ENCODE measurements around the gene USF1. TPM values are rescaled to one million over a fixed set of nuclear protein-coding genes. Genes with fewer than 3 reads are reported as not detected.

USF1 gene
- total RNA-seq = 10 to 100 TPM; 25.5 to 34.3 (median 28.1) TPM
- long read RNA-seq = 0 reads

GRCh38 chr1:161045736-161046604 is at the start of gene USF1:
Gene USF1 (minus strand): TSS chr1:161045977. CDS start chr1:161043275, 2,702 bp downstream.
- DNase-seq (peak; percentile 90 to 93 (median 93)), ATAC-seq (peak; percentile 91 to 92 (median 92))
- no peaks in the 10 kb centered on the region for H3K27me3 ChIP-seq
- peak within 1 kb of the TSS; percentile 83 to 94 (median 93) for H3K4me3 ChIP-seq
- WGBS (ENCODE audit: insufficient coverage, low coverage, low lambda C conversion rate, missing lambda C conversion rate) = under 1% methylated on average over 29 of the region's 29 CpGs
- peak within 1 kb of the TSS; percentile 91 to 96 (median 94) for H3K27ac ChIP-seq
- H3K9me3 ChIP-seq = no peaks in the 10 kb centered on the region
- H3K4me1 ChIP-seq = peaks cover 0 to 7% (median 4%) of the 10 kb centered on the region in 4 donors
- peak in 1 of 4 donors; percentile 2 for TF ChIP-seq CTCF (IDR thresholded peaks at IDR 0.05)
- peak; percentile 68 for TF ChIP-seq POLR2A (IDR thresholded peaks at IDR 0.05)
- H3K36me3 ChIP-seq = peaks cover 0 to 25% (median 10%) of the 10 kb centered on the region in 4 donors
- intact Hi-C loops (cut with DNase I) = loop anchor here in 1 of 2 donors (10.0 kb wide), 1 partner anchor 51 kb away; no protein-coding TSS in a partner anchor

- H3K36me3 ChIP-seq = peaks cover 0 to 5% (median 2%) of the 10 kb centered on the region in 4 donors
- no peaks in the 10 kb centered on the region for H3K27me3 ChIP-seq
- no peak overlapping the region for H3K4me3 ChIP-seq
- TF ChIP-seq CTCF (IDR thresholded peaks at IDR 0.05) = no peak
- TF ChIP-seq POLR2A (IDR thresholded peaks at IDR 0.05) = no peak
- ATAC-seq = no peak
- no peak overlapping the region for H3K27ac ChIP-seq
- 79% methylated on average over 6 of the region's 6 CpGs for WGBS (ENCODE audit: insufficient coverage, low coverage, low lambda C conversion rate, missing lambda C conversion rate)
- no peaks in the 10 kb centered on the region for H3K9me3 ChIP-seq
- H3K4me1 ChIP-seq = peaks cover 0 to 11% (median 2%) of the 10 kb centered on the region in 4 donors
- intact Hi-C loops (cut with DNase I) = loop anchor here in 1 of 2 donors (5.0 kb wide), 1 partner anchor 103 kb away; no protein-coding TSS in a partner anchor
- no peak for DNase-seq
These were observed 49.5 kb upstream of the USF1 start for GRCh38 chr1:161095230-161095629.

GRCh38 chr1:161094481-161094880 is 48.7 kb upstream of the USF1 start:
- H3K9me3 ChIP-seq = no peaks in the 10 kb centered on the region
- no peak for ATAC-seq
- H3K4me3 ChIP-seq = no peak overlapping the region
- no peaks in the 10 kb centered on the region for H3K36me3 ChIP-seq
- H3K27ac ChIP-seq = no peak overlapping the region
- H3K27me3 ChIP-seq = no peaks in the 10 kb centered on the region
- intact Hi-C loops (cut with DNase I) = no loop called here
- no peak for DNase-seq
- H3K4me1 ChIP-seq = peaks cover 0 to 11% (median 2%) of the 10 kb centered on the region in 4 donors
- WGBS (ENCODE audit: insufficient coverage, low coverage, low lambda C conversion rate, missing lambda C conversion rate) = 96% methylated on average over 12 of the region's 14 CpGs
- TF ChIP-seq CTCF (IDR thresholded peaks at IDR 0.05) = no peak

- intact Hi-C loops (cut with DNase I) = no loop called here
- H3K36me3 ChIP-seq = no peaks in the 10 kb centered on the region
- no peak overlapping the region for H3K4me3 ChIP-seq
- no peak for ATAC-seq
- no peaks in the 10 kb centered on the region for H3K9me3 ChIP-seq
- no peaks in the 10 kb centered on the region for H3K27me3 ChIP-seq
- WGBS (ENCODE audit: insufficient coverage, low coverage, low lambda C conversion rate, missing lambda C conversion rate) = 75% methylated on average over 2 of the region's 3 CpGs
- TF ChIP-seq CTCF (IDR thresholded peaks at IDR 0.05) (no peak), POLR2A (IDR thresholded peaks at IDR 0.05) (no peak)
- no peak for DNase-seq
- peaks cover 0 to 4% (median under 1%) of the 10 kb centered on the region in 4 donors for H3K4me1 ChIP-seq
- no peak overlapping the region for H3K27ac ChIP-seq
These were observed 46.8 kb upstream of the USF1 start for GRCh38 chr1:161092621-161093028.

Data from right lobe of liver (tissue), 6 donors.